Transverse colon (tissue), 4 donors: ENCODE results near the gene TMEM37. TPM values are rescaled to one million over a fixed set of nuclear protein-coding genes. Genes with fewer than 3 reads are reported as not detected.

Source experiments
- DNase-seq: peaks from one replicate; pipeline ENCODE4 v3.0.0-alpha.2; 2019
- H3K27ac ChIP-seq, 4 donors: fragments of 200-600 bp; sonication (generic); 2 replicates each; pipeline ENCODE4 v1.5.1; 2016 to 2018; ENCODE audit warnings: inconsistent platforms in 4 of 4
- H3K27me3 ChIP-seq: fragments of 200-600 bp; sonication (generic); 2 replicates; pipeline ENCODE4 v1.5.1; 2017; ENCODE audit warnings: inconsistent platforms
- H3K36me3 ChIP-seq, 4 donors: fragments of 200-600 bp; sonication (generic); 2 replicates each; pipeline ENCODE4 v1.5.1; 2017 to 2019; ENCODE audit warnings: inconsistent platforms in 4 of 4
- H3K4me1 ChIP-seq, 4 donors: fragments of 200-600 bp; sonication (generic); 2 replicates each; pipeline ENCODE4 v1.5.1; 2017 to 2020; ENCODE audit warnings: inconsistent platforms in 4 of 4
- H3K4me3 ChIP-seq, 4 donors: fragments of 200-600 bp; sonication (generic); 1 replicate in 1 of 4; 2 replicates in 3 of 4; pipeline versions ENCODE4 v1.5.1 to v1.6.1; 2017 to 2019; ENCODE audit warnings: inconsistent platforms in 4 of 4
- H3K9me3 ChIP-seq, 2 donors: fragments of 200-600 bp; sonication (generic); 2 replicates each; pipeline ENCODE4 v1.5.1; 2017 to 2019; ENCODE audit warnings: inconsistent platforms in 2 of 2
- EP300 ChIP-seq: sonication (generic); formaldehyde crosslinking; IDR thresholded peaks from one replicate; pipeline ENCODE4 v1.6.1; 2017; ENCODE audit warnings: antibody characterized with exemption, low read depth
- POLR2A ChIP-seq: fragments of 450-650 bp; IDR thresholded peaks from one replicate; pipeline ENCODE4 v1.6.1; 2016; ENCODE audit warnings: antibody characterized with exemption, mild to moderate bottlenecking, moderate library complexity
- POLR2AphosphoS5 ChIP-seq, 3 donors: sonication (generic); formaldehyde crosslinking; IDR thresholded peaks; one replicate each; pipeline ENCODE4 v1.6.1; 2016; ENCODE audit warnings: antibody characterized with exemption in 3 of 3
- WGBS, 2 donors: methylation state at CpG; one replicate each; pipeline ENCODE4 v1.1.5; 2018; ENCODE audit warnings: low coverage in 1 of 2; 5-methylcytosine and 5-hydroxymethylcytosine counted together
- in situ Hi-C, 4 donors: fragments of 200-750 bp; cut with MboI; loops; one replicate each; pipeline versions ENCODE4 v1.15.0 to v1.15.1; 2017; ENCODE audit warnings: low sequenced_read_pairs in 3 of 4, low pct_ligation_motif_present in 1 of 4, low pct_unique_long_range_greater_than_20kb in 1 of 4
- intact Hi-C: fragments of 100-400 bp; cut with DNase I; formaldehyde crosslinking; loops from one replicate; pipeline ENCODE4 v1.15.1; 2023; ENCODE audit warnings: low total_unique reads
- total RNA-seq, 4 donors: library from RNA; depleted of rRNA; stranded (reverse); fragments of >200 nt; gene quantifications; one replicate each; pipeline ENCODE4 v1.1.0, GENCODE V29; 2016
- TF ChIP-seq, protein P1 (sequence below), 5 experiments: fragments of 200-600 bp in 3 of 5; fragments of 450-650 bp in 2 of 5; sonication (generic) in 3 of 5; IDR thresholded peaks; 1 replicate in 2 of 5; 2 replicates in 3 of 5; pipeline ENCODE4 v1.5.1; 2016 to 2017; ENCODE audit warnings: antibody characterized with exemption in 5 of 5, inconsistent platforms in 3 of 5, mild to moderate bottlenecking in 2 of 5, moderate library complexity in 1 of 5

The TMEM37 gene
- total RNA-seq, 4 donors from 2014 or later, result 18.7 to 210 (median 157) TPM

- intact Hi-C loops, result no loop called here
- 43 to 49% methylated on average over 5 to 9 of the region's 9 CpGs for WGBS, 2 donors
- no peaks in the 10 kb centered on the region for H3K9me3 ChIP-seq
- H3K4me1 ChIP-seq, result peaks cover 0 to 20% (median 15%) of the 10 kb centered on the region in 4 donors
- in situ Hi-C loops, result no loop called here
- no peak overlapping the region for H3K4me3 ChIP-seq
- TF ChIP-seq, protein P1, sequence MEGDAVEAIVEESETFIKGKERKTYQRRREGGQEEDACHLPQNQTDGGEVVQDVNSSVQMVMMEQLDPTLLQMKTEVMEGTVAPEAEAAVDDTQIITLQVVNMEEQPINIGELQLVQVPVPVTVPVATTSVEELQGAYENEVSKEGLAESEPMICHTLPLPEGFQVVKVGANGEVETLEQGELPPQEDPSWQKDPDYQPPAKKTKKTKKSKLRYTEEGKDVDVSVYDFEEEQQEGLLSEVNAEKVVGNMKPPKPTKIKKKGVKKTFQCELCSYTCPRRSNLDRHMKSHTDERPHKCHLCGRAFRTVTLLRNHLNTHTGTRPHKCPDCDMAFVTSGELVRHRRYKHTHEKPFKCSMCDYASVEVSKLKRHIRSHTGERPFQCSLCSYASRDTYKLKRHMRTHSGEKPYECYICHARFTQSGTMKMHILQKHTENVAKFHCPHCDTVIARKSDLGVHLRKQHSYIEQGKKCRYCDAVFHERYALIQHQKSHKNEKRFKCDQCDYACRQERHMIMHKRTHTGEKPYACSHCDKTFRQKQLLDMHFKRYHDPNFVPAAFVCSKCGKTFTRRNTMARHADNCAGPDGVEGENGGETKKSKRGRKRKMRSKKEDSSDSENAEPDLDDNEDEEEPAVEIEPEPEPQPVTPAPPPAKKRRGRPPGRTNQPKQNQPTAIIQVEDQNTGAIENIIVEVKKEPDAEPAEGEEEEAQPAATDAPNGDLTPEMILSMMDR (IDR thresholded peaks at IDR 0.05), result no peak
- TF ChIP-seq POLR2A, result no peak
- no peak for TF ChIP-seq EP300
- no peak for TF ChIP-seq POLR2AphosphoS5 (IDR thresholded peaks at IDR 0.05)
- peak; percentile 55 for DNase-seq
- no peaks in the 10 kb centered on the region for H3K36me3 ChIP-seq
- H3K27me3 ChIP-seq, result no peaks in the 10 kb centered on the region
- peak overlapping the region; percentile 37 to 65 (median 59) for H3K27ac ChIP-seq
These were observed 44.1 kb upstream of the TMEM37 start for GRCh38 chr2:119387381-119388129.

DNA sequence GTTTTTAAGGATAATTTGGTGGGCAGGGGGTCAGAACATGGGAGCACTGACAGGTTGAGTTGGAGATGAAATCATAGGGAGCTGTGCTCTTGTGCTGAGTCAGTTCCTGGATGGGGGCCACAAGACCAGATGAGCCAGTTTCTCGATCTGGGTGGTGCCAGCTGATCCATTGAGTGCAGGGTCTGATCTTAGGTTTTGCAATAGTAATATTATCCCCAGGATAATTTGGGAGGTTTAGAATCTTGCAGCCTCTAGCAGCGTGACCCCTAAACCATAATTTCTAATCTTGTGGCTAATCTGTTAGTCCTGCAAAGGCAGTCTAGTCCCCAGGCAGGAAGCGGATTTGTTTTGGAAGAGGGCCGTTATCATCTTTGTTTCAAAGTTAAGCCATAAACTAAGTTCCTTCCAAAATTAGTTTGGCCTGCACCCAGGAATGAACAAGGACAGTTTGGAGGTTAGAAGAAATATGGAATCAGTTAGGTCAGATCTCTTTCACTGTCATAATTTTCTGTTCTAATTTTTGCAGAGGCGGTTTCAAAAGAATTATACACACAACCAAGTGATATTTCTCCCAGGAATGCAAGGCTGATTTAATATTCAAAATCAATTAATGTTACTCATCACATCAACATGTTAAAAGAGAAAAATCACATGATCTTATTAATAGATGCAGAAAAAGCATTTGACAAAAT lies 41.9 kb upstream of the TMEM37 start:
- no peaks in the 10 kb centered on the region for H3K9me3 ChIP-seq
- in situ Hi-C loops, result no loop called here
- DNase-seq, result peak; percentile 50
- H3K4me1 ChIP-seq, result peaks cover 0 to 20% (median 15%) of the 10 kb centered on the region in 4 donors
- no peak overlapping the region for H3K27ac ChIP-seq
- TF ChIP-seq EP300, result no peak
- no peak for TF ChIP-seq POLR2A
- no peaks in the 10 kb centered on the region for H3K27me3 ChIP-seq
- intact Hi-C loops, result no loop called here
- no peak overlapping the region for H3K4me3 ChIP-seq
- WGBS, 2 donors, result 31 to 50% methylated on average over 2 to 5 of the region's 5 CpGs
- H3K36me3 ChIP-seq, result no peaks in the 10 kb centered on the region

DNA sequence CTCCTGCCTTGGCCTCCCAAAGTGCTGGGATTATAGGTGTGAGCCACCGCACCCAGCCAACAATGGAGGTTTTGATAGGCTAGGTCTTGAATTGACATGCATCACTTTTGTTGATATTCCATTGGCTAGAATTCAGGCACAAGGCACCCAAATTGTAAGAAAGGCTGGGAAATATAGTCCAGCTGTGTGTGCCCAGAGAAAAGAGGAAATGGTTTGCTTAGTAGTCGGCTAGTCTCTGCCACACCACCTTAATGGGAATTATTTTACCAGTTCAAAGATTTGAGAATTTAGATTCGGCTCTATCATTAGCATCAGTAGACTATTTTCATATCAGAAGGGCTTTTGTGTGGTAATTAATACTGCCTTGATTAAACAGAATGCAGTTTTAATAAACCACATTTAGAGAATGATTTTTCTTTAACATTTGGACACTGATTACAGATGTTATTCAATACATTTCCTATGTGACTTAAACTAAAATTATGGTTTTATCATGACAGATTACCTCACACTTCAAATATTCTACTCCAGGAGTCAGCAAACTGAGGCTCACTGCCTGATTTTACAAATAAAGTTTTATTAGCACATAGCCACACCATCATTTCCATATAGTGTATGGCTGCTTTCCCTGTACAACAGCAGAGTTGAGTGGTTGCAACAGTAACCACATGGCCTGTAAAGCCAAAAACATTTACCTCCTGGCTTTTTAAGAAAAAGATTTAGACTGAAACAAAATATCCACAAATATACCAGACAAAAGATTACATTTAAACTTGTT lies 37.5 kb upstream of the TMEM37 start:
- Histone ChIP-seq H3K4me3 (no peak overlapping the region), H3K9me3 (no peaks in the 10 kb centered on the region), H3K36me3 (no peaks in the 10 kb centered on the region), H3K27me3 (no peaks in the 10 kb centered on the region), H3K27ac (no peak overlapping the region), H3K4me1 (peaks cover 0 to 9% (median 6%) of the 10 kb centered on the region in 4 donors)
- TF ChIP-seq POLR2AphosphoS5 (IDR thresholded peaks at IDR 0.05) (no peak), POLR2A (no peak), EP300 (no peak)
- TF ChIP-seq, protein P1 (IDR thresholded peaks at IDR 0.05), result no peak
- in situ Hi-C loops, result no loop called here
- DNase-seq, result no peak
- WGBS, 2 donors, result 86 to 100% methylated on average over 1 to 3 of the region's 3 CpGs
- intact Hi-C loops, result no loop called here

GRCh38 chr2:119397196-119397595 lies 34.5 kb upstream of the TMEM37 start:
- Histone ChIP-seq H3K4me1 (no peaks in the 10 kb centered on the region), H3K9me3 (no peaks in the 10 kb centered on the region), H3K27me3 (no peaks in the 10 kb centered on the region), H3K27ac (no peak overlapping the region), H3K4me3 (no peak overlapping the region), H3K36me3 (no peaks in the 10 kb centered on the region)
- TF ChIP-seq, protein P1 (IDR thresholded peaks at IDR 0.05), result no peak
- TF ChIP-seq EP300 (no peak), POLR2A (no peak), POLR2AphosphoS5 (IDR thresholded peaks at IDR 0.05) (no peak)
- WGBS, 2 donors, result 83% methylated on average over 6 of the region's 6 CpGs; no CpG with 5 or more reads in 1 of the 2 donors
- intact Hi-C loops (no loop called here), in situ Hi-C loops (no loop called here)
- no peak for DNase-seq
